Vagina (tissue), 2 donors: Measurements from ENCODE around the gene ALKBH5.

Experiments used
- POLR2A ChIP-seq, 2 donors: fragments of 450-650 bp; IDR thresholded peaks; one replicate each; pipeline ENCODE4 v1.6.1; 2017; ENCODE audit warnings: antibody characterized with exemption in 2 of 2, mild to moderate bottlenecking in 2 of 2, moderate library complexity in 2 of 2
- TF ChIP-seq, protein P1 (sequence below), 3 experiments: fragments of 450-650 bp in 2 of 3; fragments of 200-600 bp in 1 of 3; sonication (generic) in 1 of 3; IDR thresholded peaks; one replicate each; pipeline ENCODE4 v1.5.1; 2017 to 2019; ENCODE audit warnings: antibody characterized with exemption in 3 of 3, mild to moderate bottlenecking in 2 of 3, moderate library complexity in 2 of 3

DNA sequence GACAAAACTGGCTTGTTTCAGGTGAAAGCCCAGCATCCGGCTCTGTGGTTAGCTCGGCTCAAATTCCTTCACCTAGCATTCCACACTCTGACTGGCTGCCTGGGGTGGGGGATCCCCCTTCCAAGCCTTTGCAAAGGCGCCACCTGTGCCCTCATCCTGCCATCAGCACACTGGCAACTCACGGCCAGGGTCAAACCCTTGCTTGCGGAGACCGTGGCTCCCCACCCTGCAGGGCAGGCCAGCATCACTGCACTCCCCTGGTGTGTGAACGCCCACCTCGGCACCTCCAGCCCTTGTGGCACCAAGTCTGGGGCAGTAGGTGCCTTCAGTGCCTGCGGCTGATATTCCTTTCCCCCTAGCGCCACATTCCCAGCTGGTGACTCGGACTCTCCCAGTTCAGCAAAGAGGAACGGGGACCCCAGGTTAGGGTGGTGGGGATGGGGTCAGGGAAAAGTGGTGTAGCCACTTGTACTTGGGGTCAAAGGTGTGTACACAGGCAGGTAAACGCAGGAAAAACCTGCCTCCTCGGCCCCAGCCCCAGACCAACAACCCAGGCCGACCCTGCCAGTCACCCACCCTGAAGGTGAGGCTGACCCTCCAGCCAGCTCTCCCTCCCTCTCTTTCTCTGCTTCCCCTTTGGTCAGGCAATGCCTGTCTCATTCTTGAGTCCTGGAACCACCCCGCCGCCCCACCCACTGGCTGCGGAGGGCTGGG, 73.8 kb downstream of the ALKBH5 start:
- no peak for TF ChIP-seq POLR2A (IDR thresholded peaks at IDR 0.05)
- TF ChIP-seq, protein P1, sequence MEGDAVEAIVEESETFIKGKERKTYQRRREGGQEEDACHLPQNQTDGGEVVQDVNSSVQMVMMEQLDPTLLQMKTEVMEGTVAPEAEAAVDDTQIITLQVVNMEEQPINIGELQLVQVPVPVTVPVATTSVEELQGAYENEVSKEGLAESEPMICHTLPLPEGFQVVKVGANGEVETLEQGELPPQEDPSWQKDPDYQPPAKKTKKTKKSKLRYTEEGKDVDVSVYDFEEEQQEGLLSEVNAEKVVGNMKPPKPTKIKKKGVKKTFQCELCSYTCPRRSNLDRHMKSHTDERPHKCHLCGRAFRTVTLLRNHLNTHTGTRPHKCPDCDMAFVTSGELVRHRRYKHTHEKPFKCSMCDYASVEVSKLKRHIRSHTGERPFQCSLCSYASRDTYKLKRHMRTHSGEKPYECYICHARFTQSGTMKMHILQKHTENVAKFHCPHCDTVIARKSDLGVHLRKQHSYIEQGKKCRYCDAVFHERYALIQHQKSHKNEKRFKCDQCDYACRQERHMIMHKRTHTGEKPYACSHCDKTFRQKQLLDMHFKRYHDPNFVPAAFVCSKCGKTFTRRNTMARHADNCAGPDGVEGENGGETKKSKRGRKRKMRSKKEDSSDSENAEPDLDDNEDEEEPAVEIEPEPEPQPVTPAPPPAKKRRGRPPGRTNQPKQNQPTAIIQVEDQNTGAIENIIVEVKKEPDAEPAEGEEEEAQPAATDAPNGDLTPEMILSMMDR (IDR thresholded peaks at IDR 0.05) = no peak
